Astrocyte of the hippocampus (primary cell): ENCODE results near the gene SPATA12.
A peak's percentile ranks its signal among the peaks of the same experiment; 100 is the strongest.

Experiments used
- DNase-seq: peaks from one replicate; pipeline ENCODE4 v3.0.0; 2011; ENCODE audit warnings: low read depth, low spot score

The SPATA12 gene

DNA sequence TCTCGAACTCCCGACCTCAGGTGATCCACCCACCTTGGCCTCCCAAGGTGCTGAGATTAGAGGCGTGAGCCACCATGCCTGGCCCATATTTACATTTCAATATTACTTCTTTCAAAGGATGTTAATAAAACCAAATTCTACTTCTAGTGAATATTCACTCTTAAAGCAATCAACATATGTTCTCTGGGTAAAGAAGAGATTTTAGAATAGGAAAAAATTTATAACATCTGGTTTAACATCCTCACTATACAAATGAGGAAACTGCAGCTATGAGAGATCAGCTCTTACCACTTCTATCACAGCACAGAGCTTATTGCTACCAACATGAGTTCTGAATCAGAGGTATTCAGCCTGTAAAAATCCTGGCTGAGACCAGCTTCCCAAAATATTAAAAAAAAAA, 56.0 kb downstream of the SPATA12 start:
- no peak for DNase-seq

DNA sequence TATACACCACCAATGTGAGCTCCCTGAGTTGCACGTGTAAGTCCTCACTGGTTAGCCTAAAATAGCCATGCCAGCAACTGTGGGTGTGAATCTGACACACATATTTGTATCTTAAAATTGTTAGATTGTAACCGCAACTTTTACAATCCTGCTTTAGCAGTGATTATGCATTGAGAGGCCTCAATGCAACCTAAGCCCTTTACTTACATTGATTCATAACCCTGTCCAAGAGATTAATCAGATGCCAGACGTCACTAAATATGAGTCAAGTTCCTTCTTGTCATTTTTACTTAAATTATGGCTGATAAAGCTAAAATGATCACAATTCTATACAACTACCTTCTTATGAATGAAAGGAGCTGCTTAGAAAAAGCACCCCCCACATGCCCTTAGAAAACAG, 57.8 kb downstream of the SPATA12 start:
- no peak for DNase-seq

GRCh38 chr3:57120040-57120439, 59.6 kb downstream of the SPATA12 start:
- DNase-seq: peak; percentile 12

DNA sequence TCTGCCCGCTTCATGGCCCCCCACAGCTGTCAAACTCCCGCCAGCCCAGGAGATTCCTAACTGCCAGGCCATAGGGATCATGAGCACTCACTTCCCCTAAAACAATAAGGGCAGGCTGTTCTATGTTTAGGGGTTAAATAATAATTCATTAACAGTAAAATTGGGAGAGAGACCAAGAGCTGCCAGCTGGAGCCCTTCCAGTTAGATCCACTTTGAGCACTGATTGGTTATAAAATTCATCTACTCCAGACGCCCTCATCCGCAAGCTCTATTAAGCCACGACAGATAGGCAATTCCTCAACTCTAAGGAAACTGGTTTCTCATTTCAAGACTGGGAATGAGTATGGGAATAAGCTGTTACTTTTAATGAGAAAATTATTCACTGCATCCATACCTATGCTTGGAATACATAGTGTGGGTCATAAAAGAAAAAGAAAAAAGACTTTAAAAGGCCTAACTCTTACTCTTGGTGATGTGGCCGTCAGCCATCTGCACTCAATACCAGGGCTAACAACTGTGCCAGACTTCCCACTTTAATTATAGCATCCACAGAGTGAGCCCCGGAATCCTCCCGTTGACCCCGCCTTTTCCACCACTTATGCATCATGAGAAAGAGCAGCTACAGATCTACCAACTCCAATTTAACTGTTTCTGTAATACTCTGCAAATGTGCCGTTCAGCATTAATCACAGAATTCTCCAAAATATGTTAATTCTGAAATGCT, 60.1 kb downstream of the SPATA12 start:
- DNase-seq: no peak
